SK-N-SH (cell line): ENCODE results near the gene GABRG3.

Source experiments
- CTCF ChIP-seq: fragments of 200-600 bp; sonication (generic); IDR thresholded peaks from 2 replicates; pipeline ENCODE4 v1.6.1; 2017; ENCODE audit warnings: antibody characterized with exemption, mild to moderate bottlenecking, moderate library complexity
- FOXM1 ChIP-seq: IDR thresholded peaks from 2 replicates; pipeline ENCODE4 v1.4.0; 2012; ENCODE audit warnings: low read depth, mild to moderate bottlenecking
- GABPA ChIP-seq: IDR thresholded peaks from 2 replicates; pipeline ENCODE4 v1.4.0; 2012; ENCODE audit warnings: low read depth, mild to moderate bottlenecking
- NRF1 ChIP-seq: IDR thresholded peaks from 2 replicates; pipeline ENCODE4 v1.6.1; 2012; ENCODE audit warnings: low read depth, mild to moderate bottlenecking, low read length

- TF ChIP-seq GABPA (no peak), CTCF (no peak), NRF1 (no peak), FOXM1 (no peak)
Observed at GRCh38 chr15:27466758-27467157, 495.8 kb downstream of the GABRG3 start.
